Neural cell (in vitro differentiated cells): ENCODE data around the gene FAT2. TPM values are rescaled to one million over a fixed set of nuclear protein-coding genes. Genes with fewer than 3 reads are reported as not detected.

Experiments used
- H2AFZ ChIP-seq: fragments of 200-600, 300-800 bp; sonication (generic), shearing (Covaris generic); 2 replicates; pipeline ENCODE4 v1.6.0; 2014; ENCODE audit warnings: low read depth, mild to moderate bottlenecking, antibody characterized with exemption, low read length, moderate library complexity
- H3F3A ChIP-seq: fragments of 200-600 bp; shearing (Covaris generic); 2 replicates; pipeline ENCODE4 v1.6.1; 2016; ENCODE audit warnings: mild to moderate bottlenecking, moderate library complexity, mixed read lengths, antibody characterized with exemption, low read length; ENCODE audit not compliant: insufficient read depth, poor library complexity, severe bottlenecking
- H3K27ac ChIP-seq: fragments of 200-600, 300-800 bp; sonication (generic), shearing (Covaris generic); 2 replicates; pipeline ENCODE4 v1.5.1; 2014; ENCODE audit warnings: mild to moderate bottlenecking, low read length, moderate library complexity
- H3K27me3 ChIP-seq: fragments of 300-800, 200-600 bp; sonication (generic), shearing (Covaris generic); 2 replicates; pipeline ENCODE4 v1.6.0; 2014; ENCODE audit warnings: mild to moderate bottlenecking, low read depth, low read length, moderate library complexity; ENCODE audit not compliant: insufficient read depth
- H3K36me3 ChIP-seq: fragments of 300-800, 200-600 bp; sonication (generic), shearing (Covaris generic); 2 replicates; pipeline ENCODE4 v1.5.1; 2014; ENCODE audit warnings: mild to moderate bottlenecking, antibody characterized with exemption, low read length, moderate library complexity; ENCODE audit not compliant: insufficient read depth
- H3K4me2 ChIP-seq: fragments of 300-800, 200-600 bp; sonication (generic), shearing (Covaris generic); 2 replicates; pipeline ENCODE4 v1.6.0; 2014; ENCODE audit warnings: mild to moderate bottlenecking, low read length
- H3K4me3 ChIP-seq: fragments of 300-800, 200-600 bp; sonication (generic), shearing (Covaris generic); 2 replicates; pipeline ENCODE4 v1.5.1; 2014; ENCODE audit warnings: mild to moderate bottlenecking, low read length, moderate library complexity
- H3K79me2 ChIP-seq: fragments of 200-600 bp; shearing (Covaris generic); replicated peaks from 2 replicates; pipeline ENCODE4 v1.6.0; 2014; ENCODE audit warnings: mild to moderate bottlenecking, low read length, moderate library complexity; ENCODE audit not compliant: insufficient read depth
- H3K9ac ChIP-seq: fragments of 300-800, 200-600 bp; sonication (generic), shearing (Covaris generic); 2 replicates; pipeline ENCODE4 v1.6.1; 2016; ENCODE audit warnings: mild to moderate bottlenecking, low read length, mixed read lengths
- H3K9me2 ChIP-seq: fragments of 200-600 bp; shearing (Covaris generic); 2 replicates; pipeline ENCODE4 v1.6.1; 2016; ENCODE audit warnings: mild to moderate bottlenecking, low read length, mixed read lengths; ENCODE audit not compliant: insufficient read depth
- H3K9me3 ChIP-seq: fragments of 200-600, 300-800 bp; sonication (generic), shearing (Covaris generic); 2 replicates; pipeline ENCODE4 v1.6.1; 2016; ENCODE audit warnings: mild to moderate bottlenecking, mixed run types, low read length, moderate library complexity, mixed read lengths
- H4K20me1 ChIP-seq: fragments of 200-600 bp; shearing (Covaris generic); 2 replicates; pipeline ENCODE4 v1.6.1; 2016; ENCODE audit warnings: mild to moderate bottlenecking, mixed run types; ENCODE audit not compliant: insufficient read depth
- EP300 ChIP-seq: fragments of 450-650 bp; conservative IDR thresholded peaks from 2 replicates; pipeline ENCODE4 v1.6.1; 2014; ENCODE audit warnings: antibody characterized with exemption, mild to moderate bottlenecking, moderate library complexity; ENCODE audit not compliant: poor library complexity, severe bottlenecking
- EZH2 ChIP-seq: fragments of 200-600, 300-800 bp; shearing (Covaris generic), sonication (generic); IDR thresholded peaks from 2 replicates; pipeline ENCODE4 v1.6.1; 2014; ENCODE audit warnings: antibody characterized with exemption, low read length, borderline replicate concordance, mild to moderate bottlenecking; ENCODE audit not compliant: insufficient read depth, poor library complexity, severe bottlenecking
- MXI1 ChIP-seq: fragments of 450-650 bp; conservative IDR thresholded peaks from 2 replicates; pipeline ENCODE4 v1.6.1; 2014; ENCODE audit warnings: antibody characterized with exemption, mild to moderate bottlenecking; ENCODE audit not compliant: poor library complexity, severe bottlenecking
- POLR2AphosphoS5 ChIP-seq: IDR thresholded peaks from 2 replicates; pipeline ENCODE4 v1.6.1; 2012
- RAD21 ChIP-seq: fragments of 450-650 bp; conservative IDR thresholded peaks from 2 replicates; pipeline ENCODE4 v1.6.1; 2014; ENCODE audit warnings: antibody characterized with exemption, mild to moderate bottlenecking, moderate library complexity
- SMC3 ChIP-seq: fragments of 450-650 bp; conservative IDR thresholded peaks from 2 replicates; pipeline ENCODE4 v1.6.1; 2014; ENCODE audit warnings: antibody characterized with exemption, mild to moderate bottlenecking, moderate library complexity; ENCODE audit not compliant: poor library complexity
- TAF1 ChIP-seq: IDR thresholded peaks from 2 replicates; pipeline ENCODE4 v1.6.1; 2012; ENCODE audit warnings: low read depth
- polyA plus RNA-seq: library from polyadenylated mRNA; depleted of rRNA; stranded (reverse); fragments of >200 nt; gene quantifications from 2 replicates; pipeline ENCODE4 v1.2.3, GENCODE V29; 2014
- TF ChIP-seq, protein P1 (sequence below): fragments of 450-650 bp; IDR thresholded peaks from 2 replicates; pipeline ENCODE4 v1.5.1; 2014; ENCODE audit warnings: antibody characterized with exemption, mild to moderate bottlenecking, moderate library complexity; ENCODE audit not compliant: poor library complexity, severe bottlenecking
- TF ChIP-seq, protein P2 (sequence below): IDR thresholded peaks from 2 replicates; pipeline ENCODE4 v1.6.1; 2012; ENCODE audit warnings: borderline replicate concordance

Gene FAT2
- polyA plus RNA-seq, 1 donor from 2014 or later: not detected

GRCh38 chr5:151592855-151593408, 1.8 kb upstream of the FAT2 start:
- Histone ChIP-seq H3K9me2 (no peaks in the 10 kb centered on the region), H3K4me3 (no peak overlapping the region), H3K36me3 (no peaks in the 10 kb centered on the region), H3K4me2 (no peak overlapping the region), H3K27me3 (no peaks in the 10 kb centered on the region), H2AFZ (no peak overlapping the region), H4K20me1 (no peaks in the 10 kb centered on the region), H3K79me2 (no peaks in the 10 kb centered on the region), H3K9ac (no peak overlapping the region), H3K27ac (no peak overlapping the region), H3F3A (no peaks in the 10 kb centered on the region), H3K9me3 (no peaks in the 10 kb centered on the region)
- no peak for TF ChIP-seq EP300
- TF ChIP-seq MXI1: no peak
- TF ChIP-seq TAF1: no peak
- no peak for TF ChIP-seq EZH2
- TF ChIP-seq SMC3: no peak
- TF ChIP-seq, protein P1, sequence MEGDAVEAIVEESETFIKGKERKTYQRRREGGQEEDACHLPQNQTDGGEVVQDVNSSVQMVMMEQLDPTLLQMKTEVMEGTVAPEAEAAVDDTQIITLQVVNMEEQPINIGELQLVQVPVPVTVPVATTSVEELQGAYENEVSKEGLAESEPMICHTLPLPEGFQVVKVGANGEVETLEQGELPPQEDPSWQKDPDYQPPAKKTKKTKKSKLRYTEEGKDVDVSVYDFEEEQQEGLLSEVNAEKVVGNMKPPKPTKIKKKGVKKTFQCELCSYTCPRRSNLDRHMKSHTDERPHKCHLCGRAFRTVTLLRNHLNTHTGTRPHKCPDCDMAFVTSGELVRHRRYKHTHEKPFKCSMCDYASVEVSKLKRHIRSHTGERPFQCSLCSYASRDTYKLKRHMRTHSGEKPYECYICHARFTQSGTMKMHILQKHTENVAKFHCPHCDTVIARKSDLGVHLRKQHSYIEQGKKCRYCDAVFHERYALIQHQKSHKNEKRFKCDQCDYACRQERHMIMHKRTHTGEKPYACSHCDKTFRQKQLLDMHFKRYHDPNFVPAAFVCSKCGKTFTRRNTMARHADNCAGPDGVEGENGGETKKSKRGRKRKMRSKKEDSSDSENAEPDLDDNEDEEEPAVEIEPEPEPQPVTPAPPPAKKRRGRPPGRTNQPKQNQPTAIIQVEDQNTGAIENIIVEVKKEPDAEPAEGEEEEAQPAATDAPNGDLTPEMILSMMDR: no peak
- TF ChIP-seq, protein P2, sequence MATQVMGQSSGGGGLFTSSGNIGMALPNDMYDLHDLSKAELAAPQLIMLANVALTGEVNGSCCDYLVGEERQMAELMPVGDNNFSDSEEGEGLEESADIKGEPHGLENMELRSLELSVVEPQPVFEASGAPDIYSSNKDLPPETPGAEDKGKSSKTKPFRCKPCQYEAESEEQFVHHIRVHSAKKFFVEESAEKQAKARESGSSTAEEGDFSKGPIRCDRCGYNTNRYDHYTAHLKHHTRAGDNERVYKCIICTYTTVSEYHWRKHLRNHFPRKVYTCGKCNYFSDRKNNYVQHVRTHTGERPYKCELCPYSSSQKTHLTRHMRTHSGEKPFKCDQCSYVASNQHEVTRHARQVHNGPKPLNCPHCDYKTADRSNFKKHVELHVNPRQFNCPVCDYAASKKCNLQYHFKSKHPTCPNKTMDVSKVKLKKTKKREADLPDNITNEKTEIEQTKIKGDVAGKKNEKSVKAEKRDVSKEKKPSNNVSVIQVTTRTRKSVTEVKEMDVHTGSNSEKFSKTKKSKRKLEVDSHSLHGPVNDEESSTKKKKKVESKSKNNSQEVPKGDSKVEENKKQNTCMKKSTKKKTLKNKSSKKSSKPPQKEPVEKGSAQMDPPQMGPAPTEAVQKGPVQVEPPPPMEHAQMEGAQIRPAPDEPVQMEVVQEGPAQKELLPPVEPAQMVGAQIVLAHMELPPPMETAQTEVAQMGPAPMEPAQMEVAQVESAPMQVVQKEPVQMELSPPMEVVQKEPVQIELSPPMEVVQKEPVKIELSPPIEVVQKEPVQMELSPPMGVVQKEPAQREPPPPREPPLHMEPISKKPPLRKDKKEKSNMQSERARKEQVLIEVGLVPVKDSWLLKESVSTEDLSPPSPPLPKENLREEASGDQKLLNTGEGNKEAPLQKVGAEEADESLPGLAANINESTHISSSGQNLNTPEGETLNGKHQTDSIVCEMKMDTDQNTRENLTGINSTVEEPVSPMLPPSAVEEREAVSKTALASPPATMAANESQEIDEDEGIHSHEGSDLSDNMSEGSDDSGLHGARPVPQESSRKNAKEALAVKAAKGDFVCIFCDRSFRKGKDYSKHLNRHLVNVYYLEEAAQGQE: no peak
- TF ChIP-seq RAD21: no peak
- TF ChIP-seq POLR2AphosphoS5: no peak

GRCh38 chr5:151589878-151590570, 1.1 kb downstream of the FAT2 start:
- no peak overlapping the region for H3K4me2 ChIP-seq
- H3K79me2 ChIP-seq: no peaks in the 10 kb centered on the region
- H3K9me3 ChIP-seq: no peaks in the 10 kb centered on the region
- no peak overlapping the region for H3K27ac ChIP-seq
- H3F3A ChIP-seq: no peaks in the 10 kb centered on the region
- no peak overlapping the region for H2AFZ ChIP-seq
- no peaks in the 10 kb centered on the region for H3K9me2 ChIP-seq
- no peaks in the 10 kb centered on the region for H4K20me1 ChIP-seq
- H3K9ac ChIP-seq: no peak overlapping the region
- H3K36me3 ChIP-seq: no peaks in the 10 kb centered on the region
- H3K27me3 ChIP-seq: no peaks in the 10 kb centered on the region
- TF ChIP-seq, protein P1: no peak
- TF ChIP-seq SMC3: no peak
- TF ChIP-seq MXI1: no peak
- no peak for TF ChIP-seq EP300
- no peak for TF ChIP-seq RAD21
- no peak for TF ChIP-seq EZH2
- TF ChIP-seq POLR2AphosphoS5: no peak
- TF ChIP-seq TAF1: no peak
- TF ChIP-seq, protein P2: no peak
- H3K4me3 ChIP-seq: no peak overlapping the region
